Esophagus muscularis mucosa (tissue), 4 donors: ENCODE data around the gene KANK2. TPM values are rescaled to one million over a fixed set of nuclear protein-coding genes. Genes with fewer than 3 reads are reported as not detected.

Source experiments
- DNase-seq: peaks from one replicate; pipeline ENCODE4 v3.0.0-alpha.2; 2017; ENCODE audit errors: extremely low spot score
- H3K27ac ChIP-seq, 4 donors: fragments of 200-600 bp; sonication (generic); replicated peaks in 1 of 4; 1 replicate in 3 of 4; 2 replicates in 1 of 4; pipeline ENCODE4 v1.5.1; 2016 to 2019; ENCODE audit warnings: mild to moderate bottlenecking in 1 of 4
- H3K27me3 ChIP-seq, 4 donors: fragments of 200-600 bp; sonication (generic); one replicate each; pipeline versions ENCODE4 v1.5.1 to v1.6.0; 2016 to 2019
- H3K36me3 ChIP-seq, 4 donors: fragments of 200-600 bp; sonication (generic); one replicate each; pipeline ENCODE4 v1.5.1; 2016 to 2019
- H3K4me1 ChIP-seq, 4 donors: fragments of 200-600 bp; sonication (generic); one replicate each; pipeline ENCODE4 v1.5.1; 2016 to 2019
- H3K4me3 ChIP-seq, 4 donors: fragments of 200-600 bp; sonication (generic); 1 replicate in 2 of 4; 2 replicates in 2 of 4; pipeline ENCODE4 v1.5.1; 2016 to 2019; ENCODE audit warnings: mild to moderate bottlenecking in 4 of 4, moderate library complexity in 1 of 4
- H3K9me3 ChIP-seq, 4 donors: fragments of 200-600 bp; sonication (generic); 1 replicate in 3 of 4; 2 replicates in 1 of 4; pipeline ENCODE4 v1.5.1; 2016 to 2019
- EP300 ChIP-seq: sonication (generic); formaldehyde crosslinking; IDR thresholded peaks from one replicate; pipeline ENCODE4 v1.6.1; 2017; ENCODE audit warnings: antibody characterized with exemption
- POLR2A ChIP-seq: fragments of 450-650 bp; IDR thresholded peaks from one replicate; pipeline ENCODE4 v1.6.1; 2017; ENCODE audit warnings: antibody characterized with exemption, moderate library complexity, mild to moderate bottlenecking, low read depth
- POLR2AphosphoS5 ChIP-seq, 2 donors: sonication (generic); formaldehyde crosslinking; IDR thresholded peaks; one replicate each; pipeline ENCODE4 v1.6.1; 2017; ENCODE audit warnings: antibody characterized with exemption in 2 of 2
- WGBS: methylation state at CpG from one replicate; pipeline ENCODE4 v1.1.5; 2018; 5-methylcytosine and 5-hydroxymethylcytosine counted together
- intact Hi-C: fragments of 100-400 bp; cut with DNase I; formaldehyde crosslinking; loops from one replicate; pipeline ENCODE4 v1.15.1; 2023
- total RNA-seq, 4 donors: library from RNA; depleted of rRNA; stranded (reverse); fragments of >200 nt; gene quantifications; one replicate each; pipeline versions ENCODE4 v1.1.0 to v1.2.1, GENCODE V29; 2016
- TF ChIP-seq, protein P1 (sequence below), 3 experiments: fragments of 200-600 bp in 2 of 3; fragments of 450-650 bp in 1 of 3; sonication (generic) in 2 of 3; IDR thresholded peaks; one replicate each; pipeline ENCODE4 v1.5.1; 2017 to 2019; ENCODE audit warnings: antibody characterized with exemption in 3 of 3, mild to moderate bottlenecking in 2 of 3, moderate library complexity in 1 of 3

The KANK2 gene
- total RNA-seq, 4 donors from 2014 or later, result 1,125 to 1,746 (median 1,157) TPM

DNA sequence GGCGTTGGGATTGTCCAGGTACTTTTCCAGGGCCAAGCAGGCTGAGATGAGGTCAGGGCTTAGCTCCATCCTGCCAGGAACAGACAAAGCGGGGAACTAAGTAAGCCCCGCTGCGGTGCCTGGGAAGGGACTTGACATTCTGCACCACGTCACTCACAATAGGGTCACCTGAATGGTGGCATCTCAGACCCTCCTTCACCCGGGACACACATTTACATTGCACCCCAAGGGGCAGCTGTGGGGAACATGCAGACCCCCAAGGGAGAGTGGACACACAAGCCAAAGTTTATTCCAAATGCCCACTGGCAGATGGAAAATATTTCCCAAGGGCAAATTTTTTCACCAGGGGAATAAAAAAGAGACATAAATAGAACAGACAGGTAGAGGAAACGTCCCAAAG is 21.4 kb downstream of the KANK2 start:
- Histone ChIP-seq H3K27ac (peak overlapping the region; percentile 57 to 92 (median 64)), H3K4me3 (no peak overlapping the region), H3K27me3 (no peaks in the 10 kb centered on the region), H3K36me3 (peaks cover 75 to 86% (median 79%) of the 10 kb centered on the region in 4 donors), H3K4me1 (peaks cover 25 to 74% (median 58%) of the 10 kb centered on the region in 4 donors), H3K9me3 (no peaks in the 10 kb centered on the region)
- TF ChIP-seq EP300 (no peak), POLR2A (no peak), POLR2AphosphoS5 (IDR thresholded peaks at IDR 0.05) (no peak)
- TF ChIP-seq, protein P1, sequence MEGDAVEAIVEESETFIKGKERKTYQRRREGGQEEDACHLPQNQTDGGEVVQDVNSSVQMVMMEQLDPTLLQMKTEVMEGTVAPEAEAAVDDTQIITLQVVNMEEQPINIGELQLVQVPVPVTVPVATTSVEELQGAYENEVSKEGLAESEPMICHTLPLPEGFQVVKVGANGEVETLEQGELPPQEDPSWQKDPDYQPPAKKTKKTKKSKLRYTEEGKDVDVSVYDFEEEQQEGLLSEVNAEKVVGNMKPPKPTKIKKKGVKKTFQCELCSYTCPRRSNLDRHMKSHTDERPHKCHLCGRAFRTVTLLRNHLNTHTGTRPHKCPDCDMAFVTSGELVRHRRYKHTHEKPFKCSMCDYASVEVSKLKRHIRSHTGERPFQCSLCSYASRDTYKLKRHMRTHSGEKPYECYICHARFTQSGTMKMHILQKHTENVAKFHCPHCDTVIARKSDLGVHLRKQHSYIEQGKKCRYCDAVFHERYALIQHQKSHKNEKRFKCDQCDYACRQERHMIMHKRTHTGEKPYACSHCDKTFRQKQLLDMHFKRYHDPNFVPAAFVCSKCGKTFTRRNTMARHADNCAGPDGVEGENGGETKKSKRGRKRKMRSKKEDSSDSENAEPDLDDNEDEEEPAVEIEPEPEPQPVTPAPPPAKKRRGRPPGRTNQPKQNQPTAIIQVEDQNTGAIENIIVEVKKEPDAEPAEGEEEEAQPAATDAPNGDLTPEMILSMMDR (IDR thresholded peaks at IDR 0.05), result no peak
- 83% methylated on average over 7 of the region's 7 CpGs for WGBS
- no peak for DNase-seq
- intact Hi-C loops, result no loop called here

DNA sequence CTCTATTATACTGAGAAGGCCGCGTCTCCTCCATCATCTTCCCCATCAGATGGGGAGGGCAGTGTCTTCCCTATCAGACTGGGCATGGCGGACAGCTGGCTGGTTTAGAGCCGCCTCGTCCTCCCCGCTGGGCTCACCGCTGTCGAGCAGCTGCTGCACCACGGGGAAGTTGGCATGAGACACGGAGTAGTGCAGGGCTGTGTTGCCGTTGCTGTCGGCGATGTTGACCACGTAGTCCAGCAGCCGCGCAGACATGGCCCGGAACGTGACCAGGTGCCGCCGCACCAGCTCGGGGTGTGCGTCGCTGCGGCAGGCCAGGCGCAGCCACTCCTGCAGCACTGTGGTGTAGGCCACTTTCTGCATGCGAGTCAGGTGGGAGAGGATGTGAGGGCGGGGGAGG is 23.0 kb downstream of the KANK2 start:
- WGBS, result 96% methylated on average over 24 of the region's 27 CpGs
- H3K36me3 ChIP-seq, result peaks cover 86 to 100% (median 95%) of the 10 kb centered on the region in 4 donors
- no peak for DNase-seq
- intact Hi-C loops, result no loop called here
- peaks cover 18 to 75% (median 58%) of the 10 kb centered on the region in 4 donors for H3K4me1 ChIP-seq
- TF ChIP-seq POLR2AphosphoS5 (IDR thresholded peaks at IDR 0.05), result peak in 1 of 2 donors; percentile 6
- TF ChIP-seq, protein P1 (IDR thresholded peaks at IDR 0.05), result no peak
- H3K27ac ChIP-seq, result peak overlapping the region in 2 of 4 donors; percentile 68 to 92
- no peaks in the 10 kb centered on the region for H3K27me3 ChIP-seq
- H3K4me3 ChIP-seq, result no peak overlapping the region
- H3K9me3 ChIP-seq, result no peaks in the 10 kb centered on the region

DNA sequence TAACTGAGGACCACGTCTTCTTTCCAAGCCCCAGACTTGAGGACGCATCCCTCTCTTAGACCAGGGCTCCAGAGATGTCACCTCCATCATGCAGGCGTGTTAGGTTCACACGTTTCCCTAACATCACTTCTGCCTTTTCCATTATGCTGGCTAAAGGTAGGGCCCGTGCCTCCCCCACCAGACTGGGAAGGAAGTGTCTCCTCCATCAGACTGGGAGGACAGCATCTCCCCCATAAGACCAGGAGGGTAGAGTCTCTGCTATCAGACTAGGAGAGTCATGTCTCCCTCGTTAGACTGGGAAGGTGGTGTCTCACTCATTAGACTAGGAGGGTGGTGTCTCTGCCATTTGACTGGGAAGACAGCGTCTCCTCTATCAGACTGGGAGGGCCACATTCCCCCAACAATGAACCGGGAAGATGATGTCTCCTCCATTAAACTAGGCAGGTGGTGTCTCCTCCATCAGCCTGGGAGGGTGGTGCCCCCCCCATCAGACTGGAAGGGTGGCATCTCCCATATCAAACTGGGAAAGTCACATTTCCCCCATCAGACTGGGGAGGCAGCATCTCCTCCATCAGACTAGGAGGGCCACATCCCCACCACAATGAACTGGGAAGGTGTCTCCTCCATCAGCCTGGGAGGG is 23.7 kb downstream of the KANK2 start:
- Histone ChIP-seq H3K4me3 (no peak overlapping the region), H3K9me3 (no peaks in the 10 kb centered on the region), H3K27ac (peak overlapping the region; percentile 82 to 92 (median 92)), H3K4me1 (peaks cover 11 to 75% (median 58%) of the 10 kb centered on the region in 4 donors), H3K36me3 (peaks cover 87 to 100% (median 98%) of the 10 kb centered on the region in 4 donors), H3K27me3 (no peaks in the 10 kb centered on the region)
- intact Hi-C loops, result no loop called here
- 82% methylated on average over 8 of the region's 8 CpGs for WGBS
- TF ChIP-seq, protein P1 (IDR thresholded peaks at IDR 0.05), result no peak
- TF ChIP-seq EP300 (no peak), POLR2AphosphoS5 (IDR thresholded peaks at IDR 0.05) (peak in 1 of 2 donors; percentile 11), POLR2A (no peak)
- DNase-seq, result no peak

DNA sequence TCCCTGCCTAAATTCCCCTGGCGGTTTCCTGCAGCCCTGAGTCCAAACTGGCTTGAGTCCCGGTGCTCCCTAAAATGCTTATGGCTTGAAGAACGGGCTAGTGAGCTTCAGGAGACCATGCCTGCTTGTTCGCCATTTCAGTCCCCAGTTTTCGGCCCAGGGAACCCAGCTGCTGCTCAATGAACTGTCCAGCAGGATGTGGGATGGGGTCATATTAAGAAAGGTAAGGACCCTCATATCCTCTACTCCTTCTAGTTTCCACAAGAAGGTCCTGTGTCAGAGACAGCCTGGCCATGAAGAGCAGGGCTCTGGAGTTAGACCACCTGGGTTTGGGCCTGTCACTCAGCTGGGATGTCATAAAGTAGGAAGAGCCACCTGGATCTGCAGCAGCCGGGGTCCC is 24.8 kb downstream of the KANK2 start:
- Histone ChIP-seq H3K4me1 (peaks cover 7 to 73% (median 59%) of the 10 kb centered on the region in 4 donors), H3K27ac (peak overlapping the region; percentile 82 to 92 (median 92))
- intact Hi-C loops, result no loop called here

More for the DNA sequence above, 24.8 kb downstream of the KANK2 start:
- Histone ChIP-seq H3K9me3 (no peaks in the 10 kb centered on the region), H3K4me3 (no peak overlapping the region), H3K27me3 (no peaks in the 10 kb centered on the region), H3K36me3 (peaks cover 87 to 100% (median 98%) of the 10 kb centered on the region in 4 donors)
- WGBS, result 75% methylated on average over 6 of the region's 6 CpGs
- no peak for DNase-seq
- TF ChIP-seq POLR2AphosphoS5 (IDR thresholded peaks at IDR 0.05) (no peak), EP300 (no peak), POLR2A (no peak)
- TF ChIP-seq, protein P1 (IDR thresholded peaks at IDR 0.05), result no peak
